ENCODE data around the gene AIFM2.

- no peak for TF ChIP-seq CTCF (IDR thresholded peaks at IDR 0.05)
- no peak for TF ChIP-seq POLR2AphosphoS5 (IDR thresholded peaks at IDR 0.05)
- TF ChIP-seq POLR2A (IDR thresholded peaks at IDR 0.05): no peak
Observed at GRCh38 chr10:70125918-70126552, 6.6 kb downstream of the AIFM2 start.
